ENCODE measurements around the gene ACTN4.

GRCh38 chr19:38697641-38698071, 50.2 kb downstream of the ACTN4 start:
- no peak for TF ChIP-seq CTCF (IDR thresholded peaks at IDR 0.05)
- no peak for TF ChIP-seq POLR2A (IDR thresholded peaks at IDR 0.05)
